Pancreas (tissue), 10 donors: ENCODE measurements around the gene ATP11B. TPM values are rescaled to one million over a fixed set of nuclear protein-coding genes. Genes with fewer than 3 reads are reported as not detected.
"Not testable (repeated sequence)": the region's sequence is repeated elsewhere in the genome, so short reads cannot be mapped to it uniquely, and the experiment has no call there.

Source experiments
- ATAC-seq, 4 donors: fragments of 200-7000 bp; cut with Tn5 transposase; one replicate each; pipeline versions ENCODE4 v1.8.0 to v1.9.1; 2020; ENCODE audit warnings: mild to moderate bottlenecking in 4 of 4, moderate library complexity in 4 of 4
- DNase-seq, 6 donors: peaks; one replicate each; pipeline ENCODE4 v3.0.0-alpha.2; 2020
- FAIRE-seq: peaks from 2 replicates; lab custom pipeline; 2012; peaks lifted over from hg19 to GRCh38; lab: Jason Lieb, UNC
- H3K27ac ChIP-seq, 4 donors: fragments of 200-600 bp; sonication (generic); 1 replicate in 3 of 4; 2 replicates in 1 of 4; pipeline versions ENCODE4 v1.5.0 to v1.8.0; 2020
- H3K27me3 ChIP-seq, 4 donors: fragments of 200-600 bp; one replicate each; pipeline ENCODE4 v1.8.0; 2021
- H3K36me3 ChIP-seq, 3 donors: fragments of 200-600 bp; sonication (generic) in 1 of 3; one replicate each; pipeline versions ENCODE4 v1.5.0 to v1.8.0; 2020 to 2021
- H3K4me1 ChIP-seq, 3 donors: fragments of 200-600 bp; one replicate each; pipeline ENCODE4 v1.8.0; 2021
- H3K4me3 ChIP-seq, 4 donors: fragments of 200-600 bp; sonication (generic) in 2 of 4; one replicate each; pipeline versions ENCODE4 v1.5.0 to v1.8.0; 2020 to 2021
- H3K9me3 ChIP-seq, 4 donors: fragments of 200-600 bp; one replicate each; pipeline ENCODE4 v1.8.0; 2021
- WGBS, 2 donors: extraction: QIAGEN DNeasy Blood & Tissue Kit; methylation state at CpG; one replicate each; pipeline ENCODE4 v1.1.7; 2013; 5-methylcytosine and 5-hydroxymethylcytosine counted together
- intact Hi-C, 3 donors: fragments of 100-400 bp; cut with DNase I; formaldehyde crosslinking; loops; one replicate each; pipeline versions ENCODE4 v1.11.1 to v1.14.2; 2022
- polyA plus RNA-seq, 2 donors: library from polyadenylated mRNA; stranded (reverse); fragments of 200-250 nt; gene quantifications; one replicate each; pipeline ENCODE4 v1.2.3, GENCODE V29; 2013
- total RNA-seq, 6 donors: library from RNA; stranded (reverse); fragmentation: NEBNext Ultra II Directional in 4 of 6; extraction: Animal tissue kit (Norgen Biotek cat#: 25700) in 4 of 6; gene quantifications; one replicate each; pipeline versions ENCODE4 v1.2.1 to v1.2.4, GENCODE V29; 2021 to 2023
- TF ChIP-seq, protein P1 (sequence below), 4 donors: fragments of 200-600 bp; sonication (generic) in 3 of 4; IDR thresholded peaks; one replicate each; pipeline versions ENCODE4 v1.5.0 to v1.8.0; 2021; ENCODE audit warnings: antibody characterized with exemption in 4 of 4
- donor health status: healthy with polysubstance abuse.
- donor health status: DM: no; HTN: no; CAD: no; lungs with moderate emphysema.
- donor health status: DM: no; HTN: no; CAD: no.
- donor health status: control.
- donor health status: control.
- donor health status: Bipolar disorder and iron deficiency.
- donor health status: DM: yes; HTN: yes; CAD: no.
- donor health status: DM: no; HTN: no; CAD: no.
- donor health status: DM: no; HTN: no; CAD: no.
- donor health status: DM: yes; HTN: yes; CAD: no.

The ATP11B gene
- total and polyA plus RNA-seq, 8 donors, result 3.2 to 50.2 (median 28.7) TPM

DNA sequence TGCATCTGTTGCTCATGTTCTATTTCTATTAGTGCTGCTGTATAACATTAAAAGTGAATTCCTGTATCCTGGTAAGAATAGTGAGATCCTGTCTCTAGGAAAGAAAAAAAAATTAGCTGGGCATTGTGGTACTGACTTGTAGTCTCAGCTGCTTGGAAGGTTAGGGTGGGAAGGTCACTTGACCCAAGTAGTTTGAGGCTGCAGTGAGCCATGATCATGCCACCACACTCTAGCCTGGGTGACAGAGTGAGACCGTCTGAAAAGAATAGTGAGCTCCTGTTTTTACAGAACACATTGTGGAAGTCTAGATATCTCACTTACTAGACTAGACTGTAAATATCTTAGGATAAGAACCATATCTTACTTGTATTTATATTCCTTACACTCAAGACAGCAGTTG is 4.6 kb downstream of the ATP11B start:
- no peak for DNase-seq
- intact Hi-C loops, result no loop called here

DNA sequence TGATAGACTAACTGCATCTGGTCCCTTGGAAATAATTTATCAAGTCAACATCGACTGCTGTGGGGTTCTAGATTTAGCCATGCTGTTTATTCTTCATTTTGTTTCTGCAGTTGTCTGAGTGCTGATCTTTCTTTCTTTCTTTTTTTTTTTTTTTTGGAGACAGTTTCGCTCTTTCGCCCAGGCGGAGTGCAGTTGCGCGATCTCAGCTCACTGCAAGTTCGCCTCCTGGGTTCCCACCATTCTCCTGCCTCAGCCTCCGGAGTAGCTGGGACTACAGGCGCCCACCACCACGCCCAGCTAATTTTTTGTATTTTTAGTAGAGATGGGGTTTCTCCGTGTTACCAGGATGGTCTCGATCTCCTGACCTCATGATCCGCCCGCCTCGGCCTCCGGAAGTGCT is 5.8 kb downstream of the ATP11B start:
- DNase-seq, FAIRE-seq, intact Hi-C loops, H3K4me3 ChIP-seq, H3K27ac ChIP-seq, ATAC-seq, H3K36me3 ChIP-seq, H3K27me3 ChIP-seq, H3K9me3 ChIP-seq: not testable (repeated sequence)
- H3K4me1 ChIP-seq, result peaks cover 8 to 26% (median 12%) of the 10 kb centered on the region in 3 donors
- 90 to 92% methylated on average over 16 of the region's 16 CpGs for WGBS, 2 donors

More for the DNA sequence above, 4.6 kb downstream of the ATP11B start:
- Histone ChIP-seq H3K9me3 (no peaks in the 10 kb centered on the region), H3K27me3 (no peaks in the 10 kb centered on the region), H3K27ac (no peak overlapping the region), H3K4me3 (no peak overlapping the region), H3K4me1 (peaks cover 8 to 21% (median 12%) of the 10 kb centered on the region in 3 donors), H3K36me3 (no peaks in the 10 kb centered on the region)
- FAIRE-seq, result no peak
- WGBS, 2 donors, result 35 to 43% methylated on average over 1 of the region's 1 CpG
- ATAC-seq, result no peak
- TF ChIP-seq, protein P1, sequence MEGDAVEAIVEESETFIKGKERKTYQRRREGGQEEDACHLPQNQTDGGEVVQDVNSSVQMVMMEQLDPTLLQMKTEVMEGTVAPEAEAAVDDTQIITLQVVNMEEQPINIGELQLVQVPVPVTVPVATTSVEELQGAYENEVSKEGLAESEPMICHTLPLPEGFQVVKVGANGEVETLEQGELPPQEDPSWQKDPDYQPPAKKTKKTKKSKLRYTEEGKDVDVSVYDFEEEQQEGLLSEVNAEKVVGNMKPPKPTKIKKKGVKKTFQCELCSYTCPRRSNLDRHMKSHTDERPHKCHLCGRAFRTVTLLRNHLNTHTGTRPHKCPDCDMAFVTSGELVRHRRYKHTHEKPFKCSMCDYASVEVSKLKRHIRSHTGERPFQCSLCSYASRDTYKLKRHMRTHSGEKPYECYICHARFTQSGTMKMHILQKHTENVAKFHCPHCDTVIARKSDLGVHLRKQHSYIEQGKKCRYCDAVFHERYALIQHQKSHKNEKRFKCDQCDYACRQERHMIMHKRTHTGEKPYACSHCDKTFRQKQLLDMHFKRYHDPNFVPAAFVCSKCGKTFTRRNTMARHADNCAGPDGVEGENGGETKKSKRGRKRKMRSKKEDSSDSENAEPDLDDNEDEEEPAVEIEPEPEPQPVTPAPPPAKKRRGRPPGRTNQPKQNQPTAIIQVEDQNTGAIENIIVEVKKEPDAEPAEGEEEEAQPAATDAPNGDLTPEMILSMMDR (IDR thresholded peaks at IDR 0.05), result no peak

DNA sequence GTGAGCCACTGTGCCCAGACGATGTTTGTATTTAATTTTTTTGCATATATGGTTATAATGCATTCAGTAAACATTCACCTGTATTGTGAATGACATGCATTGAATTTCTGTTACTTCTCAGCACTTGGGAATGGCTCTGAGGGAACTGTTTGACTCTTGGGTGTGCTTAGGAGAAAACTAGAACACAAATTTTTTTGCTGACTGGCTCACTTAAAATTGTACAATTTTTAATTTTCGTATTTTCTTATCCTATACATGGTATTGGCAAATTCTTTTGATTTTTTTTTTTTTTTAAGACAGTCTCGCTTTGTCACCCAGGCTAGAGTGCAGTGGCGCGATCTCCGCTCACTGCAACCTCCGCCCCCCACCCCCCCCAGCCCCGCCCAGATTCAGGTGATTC is 7.2 kb downstream of the ATP11B start:
- no peaks in the 10 kb centered on the region for H3K36me3 ChIP-seq
- DNase-seq (no peak), FAIRE-seq (no peak), ATAC-seq (no peak)
- no peak overlapping the region for H3K27ac ChIP-seq
- H3K4me1 ChIP-seq, result peaks cover 6 to 25% (median 8%) of the 10 kb centered on the region in 3 donors
- 98 to 99% methylated on average over 8 of the region's 8 CpGs for WGBS, 2 donors
- no peaks in the 10 kb centered on the region for H3K27me3 ChIP-seq
- no peaks in the 10 kb centered on the region for H3K9me3 ChIP-seq
- H3K4me3 ChIP-seq, result no peak overlapping the region
- TF ChIP-seq, protein P1 (IDR thresholded peaks at IDR 0.05), result no peak
- intact Hi-C loops, result no loop called here

DNA sequence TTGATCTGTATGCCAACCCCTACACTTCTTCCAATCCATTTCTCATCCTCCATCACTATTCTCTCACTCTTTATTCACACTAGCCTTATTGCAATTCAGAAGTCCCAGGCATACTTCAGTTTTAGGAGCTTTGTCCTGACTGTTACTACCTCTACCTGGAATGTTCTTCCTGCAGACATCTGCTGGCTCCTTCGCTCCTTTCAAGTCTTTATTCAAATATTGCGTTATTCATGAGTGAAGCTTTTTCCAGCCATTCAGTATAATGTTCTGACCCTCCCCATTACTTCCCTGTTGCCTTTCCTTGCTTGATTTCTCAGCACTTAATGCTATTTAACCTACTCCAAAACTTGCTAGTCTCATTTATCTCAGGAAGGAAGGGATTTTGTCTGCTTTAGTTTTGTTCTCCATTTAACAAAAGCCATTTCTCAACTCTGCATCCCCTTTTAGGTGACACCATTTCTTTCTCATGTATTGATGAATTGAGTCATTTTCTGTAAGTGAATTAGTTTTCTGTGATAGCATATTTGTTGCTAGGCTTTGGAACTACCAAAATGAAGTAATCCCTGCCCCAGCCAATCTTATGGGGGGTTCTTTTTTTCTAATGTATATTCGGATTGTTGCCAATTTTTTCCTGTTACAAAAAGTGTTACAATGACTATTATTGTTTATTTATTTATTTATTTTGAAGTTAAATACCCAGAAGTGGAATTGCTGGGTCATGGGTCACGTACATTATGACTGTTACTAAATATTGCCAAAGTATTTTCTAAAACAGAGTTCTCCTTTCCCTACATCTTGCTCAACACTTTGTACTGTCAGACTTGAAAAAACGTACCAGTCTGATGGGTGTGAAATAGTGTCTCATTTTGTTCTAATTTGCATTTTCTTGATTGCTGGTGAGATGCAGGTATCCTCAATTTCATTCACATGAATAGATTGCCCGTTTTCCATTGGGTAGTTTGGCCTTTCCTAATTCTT is 9.4 kb downstream of the ATP11B start:
- Histone ChIP-seq H3K36me3 (no peaks in the 10 kb centered on the region), H3K27me3 (no peaks in the 10 kb centered on the region), H3K4me1 (peaks cover 0 to 18% (median 5%) of the 10 kb centered on the region in 3 donors), H3K4me3 (no peak overlapping the region), H3K9me3 (no peaks in the 10 kb centered on the region), H3K27ac (no peak overlapping the region)
- FAIRE-seq (no peak), DNase-seq (no peak), ATAC-seq (peak in 3 of 4 donors; percentile 35 to 65 (median 54))
- intact Hi-C loops, result no loop called here
- TF ChIP-seq, protein P1 (IDR thresholded peaks at IDR 0.05), result no peak
- WGBS, 2 donors, result 58 to 60% methylated on average over 6 of the region's 6 CpGs

DNA sequence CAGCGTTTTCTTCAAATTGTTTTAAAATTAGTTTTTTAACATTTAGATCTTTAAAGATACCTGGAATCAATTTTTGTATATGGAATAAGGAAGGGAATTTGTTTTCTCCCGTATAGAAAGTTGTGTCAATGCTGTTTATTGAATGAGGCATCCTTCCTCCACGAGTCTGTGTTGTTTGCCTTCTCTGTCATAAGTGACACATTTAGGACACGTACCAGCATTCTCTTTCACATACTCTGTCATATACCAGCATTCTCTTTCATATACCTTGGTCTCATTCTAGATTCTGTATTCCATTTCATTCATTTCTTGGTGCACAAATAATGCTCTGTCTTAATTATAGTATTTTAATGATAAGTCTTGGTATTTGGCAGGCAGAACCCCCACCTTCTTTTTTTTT is 10.3 kb downstream of the ATP11B start:
- TF ChIP-seq, protein P1 (IDR thresholded peaks at IDR 0.05), result no peak
- Histone ChIP-seq H3K9me3 (no peaks in the 10 kb centered on the region), H3K4me3 (no peak overlapping the region), H3K4me1 (peaks cover 5 to 20% (median 11%) of the 10 kb centered on the region in 3 donors), H3K36me3 (no peaks in the 10 kb centered on the region), H3K27me3 (no peaks in the 10 kb centered on the region), H3K27ac (no peak overlapping the region)
- WGBS, 2 donors, result 65 to 66% methylated on average over 4 of the region's 4 CpGs
- ATAC-seq (no peak), DNase-seq (no peak), FAIRE-seq (no peak)
- intact Hi-C loops, result no loop called here
